HL-60 (cell line): ENCODE data around the gene HNRNPAB.
"Not testable (repeated sequence)": the region's sequence is repeated elsewhere in the genome, so short reads cannot be mapped to it uniquely, and the experiment has no call there.

ENCODE experiments used
- DNase-seq, 2 experiments: peaks; one replicate each; pipeline ENCODE4 v3.0.0-alpha.2; 2010 to 2020; ENCODE audit warnings: low read depth in 1 of 2, low spot score in 1 of 2
- H3K27ac ChIP-seq: fragments of 250-450 bp; sonication (Bioruptor Pico); replicated peaks from 2 replicates; pipeline ENCODE4 v1.5.1; 2020; ENCODE audit warnings: mild to moderate bottlenecking, moderate library complexity
- H3K27me3 ChIP-seq: fragments of 250-450 bp; sonication (Bioruptor Pico); 2 replicates; pipeline ENCODE4 v1.5.1; 2021; ENCODE audit warnings: mild to moderate bottlenecking, moderate library complexity; ENCODE audit not compliant: insufficient read depth, poor library complexity, severe bottlenecking
- H3K4me3 ChIP-seq: replicated peaks from 2 replicates; pipeline ENCODE4 v1.5.1; 2011; ENCODE audit warnings: mild to moderate bottlenecking, control low read depth, low read length; ENCODE audit not compliant: insufficient read depth
- GABPA ChIP-seq: IDR thresholded peaks from 2 replicates; pipeline ENCODE4 v1.6.1; 2012; ENCODE audit warnings: low read depth
- POLR2AphosphoS5 ChIP-seq: IDR thresholded peaks from 2 replicates; pipeline ENCODE4 v1.6.1; 2012; ENCODE audit warnings: low read depth
- SPI1 ChIP-seq: IDR thresholded peaks from 2 replicates; pipeline ENCODE4 v1.6.1; 2012; ENCODE audit warnings: low read depth, mild to moderate bottlenecking, borderline replicate concordance
- TF ChIP-seq, protein P1 (sequence below): IDR thresholded peaks from one replicate; pipeline ENCODE4 v1.5.1; 2011; ENCODE audit warnings: low read length, control low read depth, inconsistent platforms; ENCODE audit not compliant: insufficient read depth
- TF ChIP-seq, protein P2 (sequence below): IDR thresholded peaks from 2 replicates; pipeline ENCODE4 v1.6.1; 2012; ENCODE audit warnings: low read depth; ENCODE audit not compliant: insufficient replicate concordance

HNRNPAB gene

DNA sequence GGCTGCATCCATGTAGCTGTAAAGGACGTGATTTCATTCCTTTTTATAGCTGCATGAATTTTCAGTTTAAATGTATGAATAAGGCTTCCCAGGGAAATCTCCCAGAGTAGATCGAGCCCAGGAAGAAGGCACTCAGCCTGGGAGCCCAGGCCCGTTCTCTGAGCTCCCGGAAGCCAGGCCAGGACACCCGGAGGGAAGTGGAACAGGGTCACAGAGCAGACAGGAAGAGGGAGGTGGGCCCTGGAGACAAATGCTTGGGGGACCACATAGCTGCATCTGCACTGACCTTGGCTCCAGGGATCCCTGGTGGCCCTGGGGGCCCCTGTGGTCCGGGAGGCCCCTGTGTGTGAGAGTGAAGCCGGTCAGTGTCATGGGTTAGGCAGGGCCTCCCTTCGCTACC is 47.9 kb downstream of the HNRNPAB start:
- no peak overlapping the region for H3K27ac ChIP-seq
- H3K27me3 ChIP-seq: no peaks in the 10 kb centered on the region
- H3K4me3 ChIP-seq: no peak overlapping the region
- no peak for DNase-seq
- TF ChIP-seq GABPA (no peak), POLR2AphosphoS5 (no peak), SPI1 (no peak)
- TF ChIP-seq, protein P1, sequence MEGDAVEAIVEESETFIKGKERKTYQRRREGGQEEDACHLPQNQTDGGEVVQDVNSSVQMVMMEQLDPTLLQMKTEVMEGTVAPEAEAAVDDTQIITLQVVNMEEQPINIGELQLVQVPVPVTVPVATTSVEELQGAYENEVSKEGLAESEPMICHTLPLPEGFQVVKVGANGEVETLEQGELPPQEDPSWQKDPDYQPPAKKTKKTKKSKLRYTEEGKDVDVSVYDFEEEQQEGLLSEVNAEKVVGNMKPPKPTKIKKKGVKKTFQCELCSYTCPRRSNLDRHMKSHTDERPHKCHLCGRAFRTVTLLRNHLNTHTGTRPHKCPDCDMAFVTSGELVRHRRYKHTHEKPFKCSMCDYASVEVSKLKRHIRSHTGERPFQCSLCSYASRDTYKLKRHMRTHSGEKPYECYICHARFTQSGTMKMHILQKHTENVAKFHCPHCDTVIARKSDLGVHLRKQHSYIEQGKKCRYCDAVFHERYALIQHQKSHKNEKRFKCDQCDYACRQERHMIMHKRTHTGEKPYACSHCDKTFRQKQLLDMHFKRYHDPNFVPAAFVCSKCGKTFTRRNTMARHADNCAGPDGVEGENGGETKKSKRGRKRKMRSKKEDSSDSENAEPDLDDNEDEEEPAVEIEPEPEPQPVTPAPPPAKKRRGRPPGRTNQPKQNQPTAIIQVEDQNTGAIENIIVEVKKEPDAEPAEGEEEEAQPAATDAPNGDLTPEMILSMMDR: no peak
- TF ChIP-seq, protein P2, sequence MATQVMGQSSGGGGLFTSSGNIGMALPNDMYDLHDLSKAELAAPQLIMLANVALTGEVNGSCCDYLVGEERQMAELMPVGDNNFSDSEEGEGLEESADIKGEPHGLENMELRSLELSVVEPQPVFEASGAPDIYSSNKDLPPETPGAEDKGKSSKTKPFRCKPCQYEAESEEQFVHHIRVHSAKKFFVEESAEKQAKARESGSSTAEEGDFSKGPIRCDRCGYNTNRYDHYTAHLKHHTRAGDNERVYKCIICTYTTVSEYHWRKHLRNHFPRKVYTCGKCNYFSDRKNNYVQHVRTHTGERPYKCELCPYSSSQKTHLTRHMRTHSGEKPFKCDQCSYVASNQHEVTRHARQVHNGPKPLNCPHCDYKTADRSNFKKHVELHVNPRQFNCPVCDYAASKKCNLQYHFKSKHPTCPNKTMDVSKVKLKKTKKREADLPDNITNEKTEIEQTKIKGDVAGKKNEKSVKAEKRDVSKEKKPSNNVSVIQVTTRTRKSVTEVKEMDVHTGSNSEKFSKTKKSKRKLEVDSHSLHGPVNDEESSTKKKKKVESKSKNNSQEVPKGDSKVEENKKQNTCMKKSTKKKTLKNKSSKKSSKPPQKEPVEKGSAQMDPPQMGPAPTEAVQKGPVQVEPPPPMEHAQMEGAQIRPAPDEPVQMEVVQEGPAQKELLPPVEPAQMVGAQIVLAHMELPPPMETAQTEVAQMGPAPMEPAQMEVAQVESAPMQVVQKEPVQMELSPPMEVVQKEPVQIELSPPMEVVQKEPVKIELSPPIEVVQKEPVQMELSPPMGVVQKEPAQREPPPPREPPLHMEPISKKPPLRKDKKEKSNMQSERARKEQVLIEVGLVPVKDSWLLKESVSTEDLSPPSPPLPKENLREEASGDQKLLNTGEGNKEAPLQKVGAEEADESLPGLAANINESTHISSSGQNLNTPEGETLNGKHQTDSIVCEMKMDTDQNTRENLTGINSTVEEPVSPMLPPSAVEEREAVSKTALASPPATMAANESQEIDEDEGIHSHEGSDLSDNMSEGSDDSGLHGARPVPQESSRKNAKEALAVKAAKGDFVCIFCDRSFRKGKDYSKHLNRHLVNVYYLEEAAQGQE: no peak

DNA sequence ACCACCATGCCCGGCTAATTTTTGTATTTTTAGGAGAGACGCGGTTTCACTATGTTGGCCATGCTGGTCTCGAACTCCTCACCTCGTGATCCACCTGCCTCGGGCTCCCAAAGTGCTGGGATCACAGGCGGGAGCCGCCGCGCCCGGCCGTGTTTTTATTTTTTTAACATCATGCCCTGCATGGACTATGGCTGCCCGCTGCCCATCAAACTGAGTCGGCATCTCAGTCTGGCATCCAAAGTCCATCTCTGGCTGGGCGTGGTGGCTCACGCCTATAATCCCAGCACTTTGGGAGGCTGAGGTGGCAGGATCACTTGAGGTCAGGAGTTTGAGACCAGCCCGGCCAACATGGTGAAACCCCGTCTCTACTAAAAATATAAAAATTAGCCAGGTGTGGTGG is 49.3 kb downstream of the HNRNPAB start:
- not testable (repeated sequence) for H3K27me3 ChIP-seq, H3K4me3 ChIP-seq, DNase-seq, H3K27ac ChIP-seq

DNA sequence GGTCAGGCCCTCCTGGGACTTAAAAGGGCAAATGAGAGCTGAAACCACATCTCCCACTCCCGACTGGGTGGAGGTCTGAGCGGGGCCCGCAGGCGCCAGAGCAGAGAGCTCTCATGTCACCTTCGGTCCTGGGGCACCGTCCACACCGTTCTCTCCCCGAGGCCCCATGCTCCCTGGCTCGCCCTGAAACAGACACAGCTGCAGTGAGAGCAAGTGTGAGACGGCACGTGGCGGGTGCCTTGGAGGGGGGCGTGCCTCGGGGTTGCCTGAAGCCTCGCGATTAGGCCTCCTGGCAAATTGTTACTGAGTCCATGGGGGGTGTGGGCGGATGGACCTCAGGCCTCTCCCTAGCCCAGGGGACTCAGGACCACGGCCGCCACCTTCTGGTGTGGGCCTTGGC is 52.4 kb downstream of the HNRNPAB start:
- no peak overlapping the region for H3K4me3 ChIP-seq
- no peak for DNase-seq
- H3K27ac ChIP-seq: no peak overlapping the region
- TF ChIP-seq POLR2AphosphoS5 (no peak), SPI1 (no peak), GABPA (no peak)
- TF ChIP-seq, protein P1: no peak
- TF ChIP-seq, protein P2: no peak
- H3K27me3 ChIP-seq: no peaks in the 10 kb centered on the region

DNA sequence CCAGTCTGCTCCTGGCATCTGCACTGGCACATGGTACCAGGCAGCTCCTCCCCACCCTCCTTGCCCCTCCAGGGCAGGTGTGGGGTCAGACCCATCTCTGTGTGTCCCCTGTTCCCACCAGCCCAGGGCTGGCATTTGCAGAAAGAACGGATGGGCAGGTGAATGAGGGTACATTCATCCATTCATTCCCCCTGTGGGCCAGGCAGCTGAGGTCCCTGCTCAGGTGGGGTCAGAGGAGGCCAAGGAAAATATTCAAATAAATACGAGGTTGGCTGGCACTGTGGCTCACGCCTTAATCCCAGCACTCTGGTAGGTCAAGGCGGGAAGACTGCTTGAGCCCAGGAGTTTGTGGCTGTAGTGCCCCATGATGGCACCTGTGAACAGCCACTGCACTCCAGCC is 53.3 kb downstream of the HNRNPAB start:
- no peak overlapping the region for H3K27ac ChIP-seq
- TF ChIP-seq POLR2AphosphoS5 (no peak), SPI1 (no peak), GABPA (no peak)
- TF ChIP-seq, protein P1: no peak
- TF ChIP-seq, protein P2: no peak
- H3K4me3 ChIP-seq: no peak overlapping the region
- DNase-seq: no peak
- H3K27me3 ChIP-seq: no peaks in the 10 kb centered on the region
